NOMO-1 treated with dmso at 0.1 percent for 144 hours (cell line): ENCODE measurements around the gene ZNF385B.

Experiments
- DNase-seq: peaks from one replicate; lab custom pipeline; 2025; ENCODE audit not compliant: unreplicated experiment; lab: John Stamatoyannopoulos, UW

ZNF385B gene

GRCh38 chr2:179592167-179592936 is 269.1 kb downstream of the ZNF385B start:
- no peak for DNase-seq

- no peak for DNase-seq
Measured at GRCh38 chr2:179591690-179592089, 269.7 kb downstream of the ZNF385B start.

DNA sequence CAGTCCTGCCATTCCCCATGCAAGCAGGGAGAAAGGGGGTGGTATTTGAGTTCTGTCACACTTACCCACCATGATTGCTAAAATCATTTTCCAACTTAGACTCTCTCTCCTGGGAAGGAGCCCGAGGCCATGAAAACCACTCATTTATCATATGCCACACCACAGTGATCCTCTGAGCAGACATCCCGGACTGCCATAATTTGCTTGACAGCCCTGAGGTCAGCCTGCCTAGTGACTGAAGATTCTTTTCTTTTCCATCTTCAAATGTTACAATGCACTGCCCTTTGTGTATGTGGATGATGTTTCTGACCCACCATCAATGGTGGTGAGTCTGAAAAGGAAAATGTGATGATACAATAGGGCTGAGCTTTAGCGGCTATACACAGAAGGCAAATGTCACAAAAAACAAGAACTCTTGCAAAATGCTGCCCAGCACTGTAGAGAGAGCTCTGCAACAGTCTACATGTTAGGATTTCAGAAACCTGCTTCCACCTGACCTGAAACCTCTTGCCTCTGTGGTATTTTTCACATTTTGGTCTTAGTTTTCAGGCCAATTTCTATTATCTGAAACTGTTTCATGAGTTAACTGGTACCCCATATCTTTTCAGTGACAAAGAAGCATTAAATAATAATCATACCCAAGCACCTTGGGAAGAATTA is 272.8 kb downstream of the ZNF385B start:
- DNase-seq = no peak

GRCh38 chr2:179584760-179585159 is 276.7 kb downstream of the ZNF385B start:
- no peak for DNase-seq

- no peak for DNase-seq
Measured at GRCh38 chr2:179581605-179582004, 279.8 kb downstream of the ZNF385B start.

GRCh38 chr2:179580378-179581146 is 280.9 kb downstream of the ZNF385B start:
- no peak for DNase-seq

- no peak for DNase-seq
Measured at GRCh38 chr2:179579800-179580199, 281.6 kb downstream of the ZNF385B start.

DNA sequence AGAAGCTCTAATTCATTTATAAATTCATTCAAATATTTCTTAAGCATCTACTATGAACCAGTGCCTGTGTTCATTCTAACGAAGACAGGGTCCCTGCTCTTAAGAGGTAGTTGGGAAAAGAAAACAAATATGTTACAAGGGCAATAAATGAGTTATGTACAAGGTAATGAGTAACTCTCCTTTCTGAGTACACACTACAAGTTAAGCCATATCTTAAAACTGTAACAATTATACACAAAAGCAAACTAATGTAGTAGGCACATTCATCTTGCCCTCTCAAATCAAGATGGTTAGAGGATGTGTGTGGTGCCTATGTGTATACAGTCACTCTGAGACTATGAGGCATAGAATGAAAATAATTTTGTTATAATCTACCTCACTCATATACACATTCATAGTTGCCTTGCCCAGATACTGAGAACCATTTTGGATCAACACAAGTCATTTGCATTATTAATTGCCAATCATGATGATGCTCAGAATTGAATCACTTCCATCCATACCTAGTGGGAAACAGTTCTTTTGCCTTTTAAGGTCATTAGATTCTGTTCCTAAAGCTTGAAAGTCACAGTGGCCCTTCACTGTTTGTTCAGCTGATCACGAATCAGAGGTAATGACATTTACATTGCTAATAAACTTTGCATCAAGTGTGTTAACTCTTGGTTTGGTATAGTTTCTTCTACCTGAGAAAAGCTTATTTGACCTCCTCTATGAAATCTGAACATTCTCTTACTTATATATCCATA is 283.1 kb downstream of the ZNF385B start:
- no peak for DNase-seq

DNA sequence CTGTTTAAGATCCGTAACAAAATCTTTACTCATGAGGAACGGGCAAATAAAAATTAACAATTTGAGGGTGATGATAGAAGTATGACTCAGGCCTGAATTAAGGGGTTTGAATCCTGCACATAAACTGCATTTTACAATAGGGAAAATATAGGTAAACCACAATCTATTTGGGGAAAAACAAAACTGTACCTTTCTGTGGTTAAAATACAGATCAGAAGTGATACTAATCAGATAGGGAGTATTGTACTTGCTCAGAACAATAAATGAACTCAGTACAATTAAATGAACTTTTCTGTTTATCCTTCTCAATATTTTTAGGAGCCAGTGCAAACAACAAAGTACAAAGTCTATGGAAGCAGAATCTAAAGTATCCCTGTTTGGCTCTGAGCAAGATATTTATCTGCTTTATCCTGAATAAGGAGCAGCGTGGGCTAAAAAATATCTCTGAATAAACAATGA is 287.3 kb downstream of the ZNF385B start:
- DNase-seq = no peak

DNA sequence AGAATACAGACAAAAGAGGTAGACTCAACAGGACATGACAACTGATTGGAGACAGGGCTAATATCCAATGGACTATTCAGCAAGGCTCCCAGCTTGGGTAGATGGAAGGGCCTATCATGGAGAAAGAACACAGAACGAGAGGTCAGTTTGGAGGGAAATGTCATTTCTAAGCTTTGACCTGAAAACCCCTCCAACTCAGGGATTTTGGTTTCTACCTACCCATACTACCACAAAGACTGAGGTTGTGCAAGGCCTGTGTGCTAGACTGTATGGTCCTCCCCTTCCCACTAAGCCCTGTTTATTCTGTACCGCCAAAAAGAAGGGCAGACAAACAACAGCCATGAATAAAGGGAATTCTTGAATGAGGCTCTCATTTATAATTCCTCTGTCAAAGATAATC is 288.9 kb downstream of the ZNF385B start:
- DNase-seq = no peak

GRCh38 chr2:179571721-179572120 is 289.7 kb downstream of the ZNF385B start:
- DNase-seq = no peak

DNA sequence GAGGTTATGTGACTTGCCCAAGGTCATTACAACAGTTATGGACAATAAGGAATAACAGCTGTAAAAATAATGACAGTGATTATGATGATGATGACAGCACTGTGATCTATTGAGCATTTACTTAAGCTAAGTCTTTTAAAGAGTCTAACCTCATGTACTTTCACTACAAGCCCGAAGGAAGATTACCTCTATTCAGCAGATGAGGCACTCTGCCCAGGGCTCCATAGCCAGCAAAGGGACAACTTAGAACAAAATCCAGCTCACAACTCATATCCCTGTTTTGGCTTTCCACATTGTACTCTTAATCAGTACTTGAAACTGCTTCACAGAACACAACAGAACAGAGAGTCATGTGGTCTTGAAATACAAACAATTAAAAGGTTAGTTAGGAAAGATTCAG is 290.2 kb downstream of the ZNF385B start:
- DNase-seq = no peak

DNA sequence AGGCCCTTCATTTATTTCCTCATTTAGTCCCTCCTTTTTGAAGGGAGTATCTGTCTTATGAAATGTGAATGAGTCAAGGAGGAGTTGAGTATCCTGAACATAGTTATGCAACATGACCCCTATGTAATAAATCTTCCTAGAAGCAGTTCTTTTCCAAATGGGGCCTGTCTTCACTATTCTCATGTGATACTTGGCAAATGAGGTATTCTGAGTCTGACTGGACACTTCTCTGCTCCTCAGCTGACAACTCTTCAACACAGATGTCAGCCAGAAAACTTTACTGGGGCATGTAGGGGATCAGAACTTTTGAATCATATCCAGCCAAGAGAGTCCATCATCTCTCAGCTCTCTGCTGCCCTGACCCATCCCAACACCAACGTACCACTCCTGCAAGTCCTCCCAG is 291.6 kb downstream of the ZNF385B start:
- DNase-seq = peak; percentile 47

DNA sequence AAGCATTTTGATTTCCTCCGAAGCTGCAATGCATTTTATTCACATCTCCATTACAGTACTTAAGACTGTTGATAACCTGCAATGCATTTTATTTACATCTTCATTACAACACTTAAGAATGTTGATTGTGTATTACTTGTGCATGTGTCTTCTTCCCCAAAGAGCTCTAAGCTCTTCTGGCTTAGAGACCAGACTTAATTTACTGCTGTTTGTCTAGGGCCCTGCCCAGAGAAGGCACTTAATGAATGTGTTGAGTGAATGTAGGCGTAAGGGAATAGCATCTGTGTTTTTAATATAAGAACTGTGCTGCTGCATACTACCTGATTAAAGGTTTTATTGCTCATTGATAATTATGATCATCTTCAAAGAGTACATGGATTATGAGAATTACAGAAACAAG is 295.6 kb downstream of the ZNF385B start:
- DNase-seq = no peak

GRCh38 chr2:179562330-179562885 is 299.0 kb downstream of the ZNF385B start:
- no peak for DNase-seq

- DNase-seq = no peak
Measured at GRCh38 chr2:179561702-179562101, 299.7 kb downstream of the ZNF385B start.

- no peak for DNase-seq
Measured at GRCh38 chr2:179560257-179560735, 301.1 kb downstream of the ZNF385B start.

GRCh38 chr2:179559108-179559806 is 302.2 kb downstream of the ZNF385B start:
- no peak for DNase-seq

DNA sequence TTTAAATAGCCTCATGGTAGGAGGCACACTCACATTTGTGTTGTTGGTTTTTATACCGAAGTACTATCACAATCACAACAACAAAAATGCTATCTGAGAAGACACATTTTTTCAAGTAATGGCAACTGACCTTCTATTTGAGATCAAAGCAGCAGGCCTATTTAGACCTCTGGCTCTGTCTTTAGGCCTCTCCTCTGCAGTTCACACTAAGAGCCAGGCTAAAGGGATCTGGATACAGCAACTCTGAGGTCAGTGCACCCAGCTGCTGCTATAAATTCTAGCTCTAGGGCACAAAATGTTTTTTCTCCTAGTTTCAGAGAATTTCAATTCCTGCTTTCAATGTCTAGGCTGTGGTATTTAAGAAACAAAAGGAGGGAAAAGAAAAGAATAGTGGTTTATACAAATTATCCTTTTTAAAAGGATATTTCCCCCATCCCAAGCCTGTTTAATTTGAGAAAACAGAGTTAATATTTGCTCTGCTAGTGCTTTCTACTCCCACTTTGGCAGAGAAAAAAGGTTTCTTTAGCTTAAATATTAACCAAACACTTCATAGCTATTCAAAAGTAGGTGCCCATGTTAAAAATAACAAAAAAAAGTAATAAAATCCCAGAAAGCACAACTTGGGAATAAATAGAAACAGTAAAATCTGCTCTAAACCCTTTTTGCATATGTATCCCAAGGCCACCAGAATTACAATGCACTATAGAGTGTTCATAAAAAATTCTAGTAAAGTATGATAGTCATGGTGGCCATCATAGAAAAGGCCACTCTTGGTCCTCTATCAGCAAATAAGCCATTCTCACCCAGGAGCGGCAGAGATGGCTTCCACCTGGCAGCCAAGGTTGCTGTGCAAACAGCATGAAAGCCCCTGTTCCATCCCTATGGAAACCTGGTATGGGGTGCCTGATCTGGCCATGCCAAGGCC is 303.1 kb downstream of the ZNF385B start:
- DNase-seq = no peak
